H9 (cell line): ENCODE measurements around the gene CTDSP2. TPM values are rescaled to one million over a fixed set of nuclear protein-coding genes. Genes with fewer than 3 reads are reported as not detected.

Source experiments
- DNase-seq: peaks from one replicate; pipeline ENCODE4 v3.0.0-alpha.2; 2017
- H2AFZ ChIP-seq: one replicate; pipeline ENCODE4 v1.6.1; 2013; ENCODE audit warnings: mild to moderate bottlenecking, low read length, control low read depth, moderate library complexity
- H2AK5ac ChIP-seq: 2 replicates; pipeline ENCODE4 v1.6.1; 2013; ENCODE audit warnings: low read length, control low read depth, mixed read lengths; ENCODE audit not compliant: insufficient read length
- H2BK120ac ChIP-seq: one replicate; pipeline ENCODE4 v1.6.1; 2013; ENCODE audit warnings: low read depth, mild to moderate bottlenecking, low read length, control low read depth, inconsistent platforms; ENCODE audit not compliant: poor library complexity, severe bottlenecking
- H2BK12ac ChIP-seq: 2 replicates; pipeline ENCODE4 v1.6.1; 2013; ENCODE audit warnings: low read length, control low read depth, mixed read lengths, low read depth; ENCODE audit not compliant: insufficient read length
- H2BK15ac ChIP-seq: 2 replicates; pipeline ENCODE4 v1.6.1; 2013; ENCODE audit warnings: low read depth, low read length, control low read depth
- H2BK20ac ChIP-seq: one replicate; pipeline ENCODE4 v1.6.1; 2013; ENCODE audit warnings: low read depth, mild to moderate bottlenecking, low read length, control low read depth, inconsistent platforms; ENCODE audit not compliant: poor library complexity, severe bottlenecking
- H2BK5ac ChIP-seq: 2 replicates; pipeline ENCODE4 v1.6.1; 2013; ENCODE audit warnings: low read length, control low read depth, mixed read lengths; ENCODE audit not compliant: insufficient read length
- H3K14ac ChIP-seq: 2 replicates; pipeline ENCODE4 v1.6.1; 2013; ENCODE audit warnings: low read length, control low read depth; ENCODE audit not compliant: insufficient read depth
- H3K18ac ChIP-seq: 2 replicates; pipeline ENCODE4 v1.6.1; 2013; ENCODE audit warnings: low read depth, mild to moderate bottlenecking, mixed read lengths, low read length, control low read depth; ENCODE audit not compliant: insufficient read length
- H3K23ac ChIP-seq: 2 replicates; pipeline ENCODE4 v1.6.1; 2013; ENCODE audit warnings: low read length, control low read depth, mixed read lengths, low read depth; ENCODE audit not compliant: insufficient read length
- H3K23me2 ChIP-seq: 2 replicates; pipeline ENCODE4 v1.6.1; 2013; ENCODE audit warnings: low read depth, mild to moderate bottlenecking, mixed read lengths, low read length, control low read depth; ENCODE audit not compliant: insufficient read length, poor library complexity, severe bottlenecking
- H3K27ac ChIP-seq: 2 replicates; pipeline ENCODE4 v1.5.1; 2013; ENCODE audit warnings: low read length, control low read depth, mixed read lengths, low read depth; ENCODE audit not compliant: insufficient read length
- H3K27me3 ChIP-seq: 2 replicates; pipeline ENCODE4 v1.6.1; 2013; ENCODE audit warnings: low read length, control low read depth, inconsistent platforms; ENCODE audit not compliant: insufficient read depth
- H3K4ac ChIP-seq: 2 replicates; pipeline ENCODE4 v1.6.1; 2013; ENCODE audit warnings: low read depth, mild to moderate bottlenecking, control low read depth, inconsistent platforms, low read length, moderate library complexity
- H3K4me1 ChIP-seq: 2 replicates; pipeline ENCODE4 v1.6.1; 2013; ENCODE audit warnings: low read length, control low read depth, inconsistent platforms; ENCODE audit not compliant: insufficient read depth
- H3K4me2 ChIP-seq: 2 replicates; pipeline ENCODE4 v1.6.1; 2013; ENCODE audit warnings: low read length, control low read depth, mixed read lengths; ENCODE audit not compliant: insufficient read length, insufficient read depth
- H3K56ac ChIP-seq: 2 replicates; pipeline ENCODE4 v1.6.1; 2013; ENCODE audit warnings: low read depth, mild to moderate bottlenecking, mixed read lengths, low read length, control low read depth; ENCODE audit not compliant: insufficient read length
- H3K79me1 ChIP-seq: 2 replicates; pipeline ENCODE4 v1.6.1; 2013; ENCODE audit warnings: low read depth, mild to moderate bottlenecking, moderate library complexity, low read length, control low read depth, inconsistent platforms; ENCODE audit not compliant: insufficient read depth, poor library complexity, severe bottlenecking
- H3K79me2 ChIP-seq: 2 replicates; pipeline ENCODE4 v1.6.1; 2013; ENCODE audit warnings: low read length, control low read depth, inconsistent platforms; ENCODE audit not compliant: insufficient read depth
- H3K9ac ChIP-seq: 2 replicates; pipeline ENCODE4 v1.6.1; 2013; ENCODE audit warnings: low read length, control low read depth, mixed read lengths; ENCODE audit not compliant: insufficient read length; ENCODE audit errors: extremely low read depth
- H3K9me3 ChIP-seq: one replicate; pipeline ENCODE4 v1.6.1; 2013; ENCODE audit warnings: low read depth, low read length, inconsistent platforms; ENCODE audit not compliant: control insufficient read depth
- H3T11ph ChIP-seq: one replicate; pipeline ENCODE4 v1.6.1; 2013; ENCODE audit warnings: mild to moderate bottlenecking, low read length, control low read depth, inconsistent platforms
- H4K20me1 ChIP-seq: one replicate; pipeline ENCODE4 v1.6.1; 2013; ENCODE audit not compliant: control insufficient read depth, insufficient read length, insufficient read depth
- H4K5ac ChIP-seq: 2 replicates; pipeline ENCODE4 v1.6.1; 2013; ENCODE audit warnings: low read depth, mild to moderate bottlenecking, mixed read lengths, low read length, control low read depth; ENCODE audit not compliant: insufficient read length
- H4K8ac ChIP-seq: replicated peaks from 2 replicates; pipeline ENCODE4 v1.6.1; 2013; ENCODE audit warnings: low read length, control low read depth, mixed read lengths, low read depth; ENCODE audit not compliant: insufficient read length
- H4K91ac ChIP-seq: 2 replicates; pipeline ENCODE4 v1.6.1; 2013; ENCODE audit warnings: low read depth, mild to moderate bottlenecking, moderate library complexity, mixed read lengths, low read length, control low read depth; ENCODE audit not compliant: insufficient read length
- H3K27ac Mint-ChIP-seq, 3 experiments: 2 replicates in 2 of 3; 3 replicates in 1 of 3; pipeline ENCODE4 v1.8.0; 2020 to 2021; ENCODE audit warnings: mixed read lengths in 3 of 3, mild to moderate bottlenecking in 1 of 3, moderate library complexity in 1 of 3
- H3K27me3 Mint-ChIP-seq: 2 replicates; pipeline ENCODE4 v1.8.0; 2021; ENCODE audit warnings: low read depth, mild to moderate bottlenecking, moderate library complexity, mixed read lengths
- H3K36me3 Mint-ChIP-seq, 3 experiments: 2 replicates in 2 of 3; 3 replicates in 1 of 3; pipeline ENCODE4 v1.8.0; 2020 to 2021; ENCODE audit warnings: low read depth in 3 of 3, mixed read lengths in 3 of 3; ENCODE audit not compliant: insufficient read depth in 1 of 3
- H3K4me1 Mint-ChIP-seq, 2 experiments: 2 replicates each; pipeline ENCODE4 v1.8.0; 2020; ENCODE audit warnings: mixed read lengths in 2 of 2
- H3K4me3 Mint-ChIP-seq, 2 experiments: 2 replicates in 1 of 2; 3 replicates in 1 of 2; pipeline ENCODE4 v1.8.0; 2020 to 2021; ENCODE audit warnings: mild to moderate bottlenecking in 2 of 2, mixed read lengths in 2 of 2, moderate library complexity in 1 of 2
- H3K9me3 Mint-ChIP-seq, 2 experiments: 2 replicates in 1 of 2; 3 replicates in 1 of 2; pipeline ENCODE4 v1.8.0; 2020; ENCODE audit warnings: mild to moderate bottlenecking in 2 of 2, mixed read lengths in 2 of 2, moderate library complexity in 1 of 2
- whole genome bisulfite sequencing: extraction: QIAGEN DNeasy Blood & Tissue Kit; methylation state at CpG from one replicate; pipeline ENCODE4 v1.1.7; 2013; ENCODE audit warnings: missing lambda C conversion rate, low lambda C conversion rate, mixed read lengths; ENCODE audit not compliant: insufficient read length; ENCODE audit errors: extremely low coverage; 5-methylcytosine and 5-hydroxymethylcytosine counted together
- total RNA-seq: library from RNA; stranded (reverse); gene quantifications from 2 replicates; pipeline ENCODE4 v1.2.1, GENCODE V29; 2021
- TF ChIP-seq, protein P1 (sequence below): fragments of 200-600 bp; sonication (generic); conservative IDR thresholded peaks from 3 replicates; pipeline ENCODE4 v1.8.0; 2021; ENCODE audit warnings: antibody characterized with exemption, mild to moderate bottlenecking

CTDSP2 gene
- total RNA-seq, 1 experiment from 2014 or later = 103 TPM

DNA sequence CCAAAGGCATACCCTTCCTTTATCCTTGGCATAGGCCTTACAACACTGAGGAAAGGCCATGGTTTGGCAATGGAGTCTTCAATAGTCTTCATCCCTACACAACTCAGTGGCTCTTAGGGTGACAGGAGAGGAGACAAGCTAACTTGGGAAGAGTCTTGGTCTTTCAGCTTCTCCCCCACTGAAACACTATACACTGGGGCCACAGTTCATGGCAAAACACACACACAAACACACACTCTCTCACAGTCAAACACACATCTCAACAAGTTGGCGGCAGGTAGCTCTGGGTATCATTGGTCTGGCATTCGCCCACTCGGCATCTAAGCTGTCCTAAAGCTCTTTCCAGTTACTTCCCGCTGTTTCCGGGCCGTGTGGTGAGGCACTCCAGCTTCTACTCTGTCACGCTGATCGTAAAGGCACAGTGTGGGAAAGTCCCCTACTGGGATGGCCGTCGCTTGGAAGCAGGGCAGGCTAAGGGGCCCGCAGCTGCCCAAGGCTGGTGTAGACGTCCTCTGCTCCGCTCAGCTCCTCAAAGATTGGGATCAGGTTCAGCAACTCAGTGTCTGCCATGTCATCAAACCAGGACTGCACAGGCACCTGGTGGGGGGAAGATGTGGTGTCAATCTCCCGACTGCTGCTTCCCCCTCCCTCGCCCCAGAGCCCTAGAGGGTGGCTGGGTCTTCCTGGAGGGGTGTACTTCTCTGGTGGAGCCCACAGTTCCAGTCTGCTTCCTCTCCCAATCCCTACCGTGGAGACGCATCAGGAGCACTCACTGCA lies 23.2 kb downstream of the CTDSP2 start:
- no peak overlapping the region for H3K18ac ChIP-seq
- H3K79me2 ChIP-seq = no peaks in the 10 kb centered on the region
- no peak overlapping the region for H2AK5ac ChIP-seq
- no peak overlapping the region for H2AFZ ChIP-seq
- no peaks in the 10 kb centered on the region for H4K20me1 ChIP-seq
- H3K23me2 ChIP-seq = no peaks in the 10 kb centered on the region
- no peak overlapping the region for H2BK12ac ChIP-seq
- no peak overlapping the region for H3K23ac ChIP-seq
- no CpG with 5 or more reads among the region's 17 CpGs for WGBS
- H2BK5ac ChIP-seq = no peak overlapping the region
- Mint-ChIP-seq H3K4me1 (peaks cover 0 to 3% of the 10 kb centered on the region in 2 experiments; a peak in 1 of 4 replicates), H3K9me3 (no peaks in the 10 kb centered on the region), H3K4me3 (no peak overlapping the region), H3K27me3 (no peaks in the 10 kb centered on the region; the same call in 1 of the 2 replicates), H3K27ac (no peak overlapping the region; a peak in 1 of 7 replicates), H3K36me3 (peaks cover 41 to 76% (median 73%) of the 10 kb centered on the region in 3 experiments; a peak in 6 of 7 replicates)
- no peak overlapping the region for H3K14ac ChIP-seq
- no peak overlapping the region for H2BK20ac ChIP-seq
- no peak overlapping the region for H3K9ac ChIP-seq
- no peaks in the 10 kb centered on the region for H3K4me1 ChIP-seq
- no peaks in the 10 kb centered on the region for H3K79me1 ChIP-seq
- H4K5ac ChIP-seq = no peak overlapping the region
- no peak overlapping the region for H3K4ac ChIP-seq
- no peak overlapping the region for H3K27ac ChIP-seq
- TF ChIP-seq, protein P1, sequence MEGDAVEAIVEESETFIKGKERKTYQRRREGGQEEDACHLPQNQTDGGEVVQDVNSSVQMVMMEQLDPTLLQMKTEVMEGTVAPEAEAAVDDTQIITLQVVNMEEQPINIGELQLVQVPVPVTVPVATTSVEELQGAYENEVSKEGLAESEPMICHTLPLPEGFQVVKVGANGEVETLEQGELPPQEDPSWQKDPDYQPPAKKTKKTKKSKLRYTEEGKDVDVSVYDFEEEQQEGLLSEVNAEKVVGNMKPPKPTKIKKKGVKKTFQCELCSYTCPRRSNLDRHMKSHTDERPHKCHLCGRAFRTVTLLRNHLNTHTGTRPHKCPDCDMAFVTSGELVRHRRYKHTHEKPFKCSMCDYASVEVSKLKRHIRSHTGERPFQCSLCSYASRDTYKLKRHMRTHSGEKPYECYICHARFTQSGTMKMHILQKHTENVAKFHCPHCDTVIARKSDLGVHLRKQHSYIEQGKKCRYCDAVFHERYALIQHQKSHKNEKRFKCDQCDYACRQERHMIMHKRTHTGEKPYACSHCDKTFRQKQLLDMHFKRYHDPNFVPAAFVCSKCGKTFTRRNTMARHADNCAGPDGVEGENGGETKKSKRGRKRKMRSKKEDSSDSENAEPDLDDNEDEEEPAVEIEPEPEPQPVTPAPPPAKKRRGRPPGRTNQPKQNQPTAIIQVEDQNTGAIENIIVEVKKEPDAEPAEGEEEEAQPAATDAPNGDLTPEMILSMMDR = no peak
- no peaks in the 10 kb centered on the region for H3K9me3 ChIP-seq
- no peak overlapping the region for H2BK120ac ChIP-seq
- H3K27me3 ChIP-seq = no peaks in the 10 kb centered on the region
- H3K4me2 ChIP-seq = no peak overlapping the region
- no peak overlapping the region for H4K8ac ChIP-seq
- H4K91ac ChIP-seq = no peak overlapping the region
- H2BK15ac ChIP-seq = no peak overlapping the region
- H3K56ac ChIP-seq = no peak overlapping the region
- H3T11ph ChIP-seq = no peak overlapping the region
- DNase-seq = no peak
